Measurements from ENCODE around the gene MCF2L2.

The MCF2L2 gene

GRCh38 chr3:183342824-183343223 is 85.6 kb downstream of the MCF2L2 start:
- no peak for DNase-seq
- TF ChIP-seq CTCF (IDR thresholded peaks at IDR 0.05; ENCODE audit: low read depth, low read length) = no peak

GRCh38 chr3:183341545-183342288 is 86.7 kb downstream of the MCF2L2 start:
- Histone ChIP-seq H3K4me3 (ENCODE audit: low read depth, low read length) (no peak overlapping the region), H3K4me1 (no peaks in the 10 kb centered on the region), H3K9me3 (no peaks in the 10 kb centered on the region), H3K36me3 (no peaks in the 10 kb centered on the region), H3K27me3 (no peaks in the 10 kb centered on the region)
- no peak for DNase-seq
- TF ChIP-seq CTCF (IDR thresholded peaks at IDR 0.05; ENCODE audit: low read depth, low read length) = no peak

More at GRCh38 chr3:183342824-183343223, 85.6 kb downstream of the MCF2L2 start:
- H3K36me3 ChIP-seq = no peaks in the 10 kb centered on the region
- H3K4me3 ChIP-seq (ENCODE audit: low read depth, low read length) = no peak overlapping the region
- no peaks in the 10 kb centered on the region for H3K4me1 ChIP-seq
- no peaks in the 10 kb centered on the region for H3K27me3 ChIP-seq
- H3K9me3 ChIP-seq = no peaks in the 10 kb centered on the region

DNA sequence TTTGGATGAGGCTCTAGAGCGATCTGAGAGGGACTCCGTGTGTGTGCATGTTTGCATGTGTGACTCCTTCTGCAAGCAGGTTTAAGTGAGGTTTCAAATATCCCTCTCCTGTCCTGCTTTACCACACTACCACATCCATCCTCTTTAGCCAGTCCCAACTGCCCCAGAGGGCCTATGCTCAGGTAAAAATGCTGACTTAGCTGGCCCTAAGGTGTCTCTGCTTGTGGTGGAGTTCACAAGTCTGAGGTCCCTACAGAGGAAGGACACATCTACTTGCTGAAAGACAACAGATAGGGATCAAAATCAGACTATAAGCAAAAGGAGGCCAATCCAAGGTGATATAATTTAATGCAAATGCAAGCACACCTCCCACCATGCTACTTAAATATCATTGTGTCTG is 88.2 kb downstream of the MCF2L2 start:
- TF ChIP-seq CTCF (IDR thresholded peaks at IDR 0.05; ENCODE audit: low read depth, low read length) = no peak
- DNase-seq = no peak
- Histone ChIP-seq H3K9me3 (no peaks in the 10 kb centered on the region), H3K27me3 (no peaks in the 10 kb centered on the region), H3K4me1 (no peaks in the 10 kb centered on the region), H3K4me3 (ENCODE audit: low read depth, low read length) (no peak overlapping the region), H3K36me3 (no peaks in the 10 kb centered on the region)

DNA sequence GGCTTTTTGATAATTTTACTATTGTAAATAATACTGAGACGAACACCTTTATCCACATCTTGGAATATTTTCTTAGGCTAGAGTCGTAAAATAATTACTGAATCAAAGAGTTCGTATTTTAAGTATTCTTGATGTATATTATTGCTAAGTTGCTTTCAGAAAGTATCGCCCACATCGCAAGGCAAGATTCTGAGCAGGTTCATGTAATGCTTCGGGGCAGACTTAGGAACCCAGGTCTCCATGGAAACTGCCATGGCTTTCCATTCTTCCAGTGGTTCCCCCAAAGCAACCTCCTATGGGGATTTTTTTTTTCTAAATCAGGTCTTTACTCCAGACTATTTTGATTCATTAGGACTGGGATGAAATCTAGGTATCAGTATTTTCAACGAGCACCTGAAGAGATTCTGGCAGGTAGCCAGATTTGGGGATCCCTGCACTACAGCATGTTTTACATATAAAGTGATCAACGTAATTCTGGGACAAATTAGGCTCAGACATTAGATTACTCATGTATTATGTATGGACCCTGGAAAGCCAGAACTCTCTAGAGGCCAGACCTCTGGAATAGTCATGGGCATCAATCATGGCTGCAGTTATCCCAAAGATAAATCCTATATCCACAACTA is 88.8 kb downstream of the MCF2L2 start:
- TF ChIP-seq CTCF (IDR thresholded peaks at IDR 0.05; ENCODE audit: low read depth, low read length) = no peak
- DNase-seq = no peak
- H3K4me1 ChIP-seq = no peaks in the 10 kb centered on the region

GRCh38 chr3:183338520-183338919 is 89.9 kb downstream of the MCF2L2 start:
- no peaks in the 10 kb centered on the region for H3K9me3 ChIP-seq
- H3K27me3 ChIP-seq = no peaks in the 10 kb centered on the region
- no peak overlapping the region for H3K4me3 ChIP-seq (ENCODE audit: low read depth, low read length)
- H3K4me1 ChIP-seq = no peaks in the 10 kb centered on the region
- H3K36me3 ChIP-seq = no peaks in the 10 kb centered on the region
- no peak for TF ChIP-seq CTCF (IDR thresholded peaks at IDR 0.05; ENCODE audit: low read depth, low read length)
- DNase-seq = no peak

More for the DNA sequence above, 88.8 kb downstream of the MCF2L2 start:
- Histone ChIP-seq H3K9me3 (no peaks in the 10 kb centered on the region), H3K4me3 (ENCODE audit: low read depth, low read length) (no peak overlapping the region), H3K27me3 (no peaks in the 10 kb centered on the region), H3K36me3 (no peaks in the 10 kb centered on the region)

DNA sequence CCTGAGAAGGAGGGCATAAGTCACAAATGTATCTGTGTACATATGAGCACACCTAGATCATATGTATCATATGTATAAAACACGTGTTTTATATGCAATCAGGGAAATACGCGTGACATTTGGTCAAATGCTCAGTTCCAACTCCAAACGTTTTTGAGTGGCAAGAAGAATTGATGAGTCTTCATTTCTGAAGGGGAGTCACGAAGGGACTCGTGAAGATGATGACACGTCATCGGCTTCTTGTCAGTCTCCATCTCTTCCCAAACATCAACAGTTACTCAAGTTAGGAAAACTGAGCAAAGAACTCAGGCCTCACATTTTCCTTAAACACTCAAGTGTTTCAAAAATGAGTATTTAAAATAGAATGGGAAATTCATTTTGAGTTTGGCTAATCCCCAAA is 95.9 kb downstream of the MCF2L2 start:
- Histone ChIP-seq H3K36me3 (no peaks in the 10 kb centered on the region), H3K4me1 (no peaks in the 10 kb centered on the region), H3K9me3 (no peaks in the 10 kb centered on the region), H3K4me3 (ENCODE audit: low read depth, low read length) (no peak overlapping the region), H3K27me3 (no peaks in the 10 kb centered on the region)
- no peak for DNase-seq
- TF ChIP-seq CTCF (IDR thresholded peaks at IDR 0.05; ENCODE audit: low read depth, low read length) = no peak

Measured in BE2C (cell line).